SK-N-SH treated with all-trans-retinoic acid at 6 μM for 48 hours (cell line): ENCODE data around the gene KNDC1.

Experiments
- ATAC-seq: fragments of 200-7000 bp; cut with Tn5 transposase; 3 replicates; pipeline ENCODE4 v1.9.1; 2020; ENCODE audit warnings: mild to moderate bottlenecking, moderate library complexity
- ARNTL ChIP-seq: fragments of 450-650 bp; formaldehyde crosslinking; IDR thresholded peaks from 2 replicates; pipeline ENCODE4 v1.5.0; 2020; ENCODE audit warnings: low read depth, mild to moderate bottlenecking, moderate library complexity, borderline replicate concordance
- BACH2 ChIP-seq: fragments of 250-450 bp; sonication (Bioruptor Pico); IDR thresholded peaks from 2 replicates; pipeline ENCODE4 v1.9.0; 2021; ENCODE audit warnings: mild to moderate bottlenecking, borderline replicate concordance
- ESRRG ChIP-seq: fragments of 250-450 bp; sonication (Bioruptor Pico); IDR thresholded peaks from 2 replicates; pipeline ENCODE4 v1.6.1; 2021; ENCODE audit warnings: mild to moderate bottlenecking
- ISL1 ChIP-seq: fragments of 250-450 bp; sonication (Bioruptor Pico); IDR thresholded peaks from 2 replicates; pipeline ENCODE4 v2.1.2; 2022; ENCODE audit warnings: mild to moderate bottlenecking, moderate library complexity
- OSR1 ChIP-seq: fragments of 250-450 bp; sonication (Bioruptor Pico); IDR thresholded peaks from 2 replicates; pipeline ENCODE4 v1.8.0; 2022; ENCODE audit warnings: moderate library complexity, mild to moderate bottlenecking, inconsistent platforms
- PPARA ChIP-seq: fragments of 250-450 bp; sonication (Bioruptor Pico); IDR thresholded peaks from 2 replicates; pipeline ENCODE4 v1.5.0; 2020; ENCODE audit warnings: mild to moderate bottlenecking, borderline replicate concordance
- RARB ChIP-seq: fragments of 250-450 bp; sonication (Bioruptor Pico); IDR thresholded peaks from 2 replicates; pipeline ENCODE4 v1.8.0; 2021; ENCODE audit warnings: mild to moderate bottlenecking, moderate library complexity
- SNAI2 ChIP-seq: fragments of 250-450 bp; sonication (Bioruptor Pico); IDR thresholded peaks from 2 replicates; pipeline ENCODE4 v1.5.0; 2020; ENCODE audit warnings: mild to moderate bottlenecking, moderate library complexity
- TCF4 ChIP-seq: fragments of 250-450 bp; sonication (Bioruptor Pico); IDR thresholded peaks from 2 replicates; pipeline ENCODE4 v1.8.0; 2021; ENCODE audit warnings: mild to moderate bottlenecking, moderate library complexity, borderline replicate concordance
- TOX ChIP-seq: fragments of 250-450 bp; sonication (Bioruptor Pico); IDR thresholded peaks from 2 replicates; pipeline ENCODE4 v1.8.0; 2021; ENCODE audit warnings: mild to moderate bottlenecking, moderate library complexity, borderline replicate concordance
- ZC3H10 ChIP-seq: fragments of 250-450 bp; sonication (Bioruptor Pico); IDR thresholded peaks from 2 replicates; pipeline ENCODE4 v1.5.1; 2021; ENCODE audit warnings: mild to moderate bottlenecking, moderate library complexity
- ZFP3 ChIP-seq: fragments of 250-450 bp; sonication (Bioruptor Pico); IDR thresholded peaks from 2 replicates; pipeline ENCODE4 v1.5.0; 2020; ENCODE audit warnings: mild to moderate bottlenecking, moderate library complexity
- ZFP30 ChIP-seq: fragments of 450-650 bp; formaldehyde crosslinking; IDR thresholded peaks from 2 replicates; pipeline ENCODE4 v1.5.0; 2022; ENCODE audit warnings: mild to moderate bottlenecking, moderate library complexity
- ZNF70 ChIP-seq: fragments of 450-650 bp; formaldehyde crosslinking; IDR thresholded peaks from 2 replicates; pipeline ENCODE4 v1.5.0; 2020; ENCODE audit warnings: mild to moderate bottlenecking, moderate library complexity
- TF ChIP-seq, protein P1 (sequence below): fragments of 250-450 bp; sonication (Bioruptor Pico); IDR thresholded peaks from 2 replicates; pipeline ENCODE4 v1.5.0; 2020; ENCODE audit warnings: mild to moderate bottlenecking, moderate library complexity
- TF ChIP-seq, protein P2 (sequence below): fragments of 250-450 bp; sonication (Bioruptor Pico); IDR thresholded peaks from 2 replicates; pipeline ENCODE4 v1.5.1; 2020; ENCODE audit warnings: low read depth, mild to moderate bottlenecking, moderate library complexity
- TF ChIP-seq, protein P3 (sequence below): fragments of 250-450 bp; sonication (Bioruptor Pico); IDR thresholded peaks from 2 replicates; pipeline ENCODE4 v1.8.0; 2020; ENCODE audit warnings: mild to moderate bottlenecking, moderate library complexity, borderline replicate concordance
- TF ChIP-seq, protein P4 (sequence below): fragments of 250-450 bp; sonication (Bioruptor Pico); IDR thresholded peaks from 2 replicates; pipeline ENCODE4 v1.8.0; 2021; ENCODE audit warnings: low read depth, mild to moderate bottlenecking, moderate library complexity, borderline replicate concordance

The KNDC1 gene

DNA sequence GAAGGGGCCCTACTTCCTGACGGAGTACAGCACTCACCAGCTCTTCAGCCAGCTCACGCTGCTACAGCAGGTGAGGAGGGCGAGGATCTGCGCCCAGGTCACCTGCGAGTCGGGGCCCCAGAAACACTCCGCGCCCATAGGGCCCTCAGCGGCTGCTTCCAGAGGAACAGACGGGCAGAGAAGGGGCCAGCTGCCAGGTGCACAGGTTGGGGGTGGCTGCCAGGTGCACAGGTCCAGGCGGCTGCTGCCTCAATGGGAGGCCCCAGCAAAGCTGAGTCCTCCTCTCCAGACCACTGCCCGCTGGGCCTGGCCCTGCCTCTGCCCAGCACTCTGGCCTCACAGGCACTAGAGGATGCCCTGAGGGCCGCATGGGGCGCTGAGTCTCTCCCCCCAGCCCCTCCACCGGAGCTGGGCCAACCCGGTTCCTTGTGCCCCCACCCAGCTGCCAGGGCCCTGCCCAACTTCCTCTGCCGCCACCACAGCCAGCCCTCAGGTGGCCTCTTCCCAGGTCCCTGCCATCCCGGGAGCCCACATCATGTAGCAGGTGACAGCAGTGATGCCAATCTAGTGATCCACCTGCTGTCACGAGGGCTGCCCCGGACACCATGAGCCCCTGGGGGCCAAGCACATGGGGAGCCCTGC is 53.0 kb downstream of the KNDC1 start:
- no peak for ATAC-seq
- TF ChIP-seq, protein P1, sequence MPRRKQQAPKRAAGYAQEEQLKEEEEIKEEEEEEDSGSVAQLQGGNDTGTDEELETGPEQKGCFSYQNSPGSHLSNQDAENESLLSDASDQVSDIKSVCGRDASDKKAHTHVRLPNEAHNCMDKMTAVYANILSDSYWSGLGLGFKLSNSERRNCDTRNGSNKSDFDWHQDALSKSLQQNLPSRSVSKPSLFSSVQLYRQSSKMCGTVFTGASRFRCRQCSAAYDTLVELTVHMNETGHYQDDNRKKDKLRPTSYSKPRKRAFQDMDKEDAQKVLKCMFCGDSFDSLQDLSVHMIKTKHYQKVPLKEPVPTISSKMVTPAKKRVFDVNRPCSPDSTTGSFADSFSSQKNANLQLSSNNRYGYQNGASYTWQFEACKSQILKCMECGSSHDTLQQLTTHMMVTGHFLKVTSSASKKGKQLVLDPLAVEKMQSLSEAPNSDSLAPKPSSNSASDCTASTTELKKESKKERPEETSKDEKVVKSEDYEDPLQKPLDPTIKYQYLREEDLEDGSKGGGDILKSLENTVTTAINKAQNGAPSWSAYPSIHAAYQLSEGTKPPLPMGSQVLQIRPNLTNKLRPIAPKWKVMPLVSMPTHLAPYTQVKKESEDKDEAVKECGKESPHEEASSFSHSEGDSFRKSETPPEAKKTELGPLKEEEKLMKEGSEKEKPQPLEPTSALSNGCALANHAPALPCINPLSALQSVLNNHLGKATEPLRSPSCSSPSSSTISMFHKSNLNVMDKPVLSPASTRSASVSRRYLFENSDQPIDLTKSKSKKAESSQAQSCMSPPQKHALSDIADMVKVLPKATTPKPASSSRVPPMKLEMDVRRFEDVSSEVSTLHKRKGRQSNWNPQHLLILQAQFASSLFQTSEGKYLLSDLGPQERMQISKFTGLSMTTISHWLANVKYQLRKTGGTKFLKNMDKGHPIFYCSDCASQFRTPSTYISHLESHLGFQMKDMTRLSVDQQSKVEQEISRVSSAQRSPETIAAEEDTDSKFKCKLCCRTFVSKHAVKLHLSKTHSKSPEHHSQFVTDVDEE (CRISPR knock-in tag) = no peak
- TF ChIP-seq BACH2 (CRISPR knock-in tag) (no peak), ESRRG (CRISPR knock-in tag) (no peak), ZFP30 (CRISPR knock-in tag) (no peak), RARB (CRISPR knock-in tag) (no peak), ZFP3 (CRISPR knock-in tag) (no peak), ARNTL (CRISPR knock-in tag) (no peak), ZC3H10 (CRISPR knock-in tag) (no peak), OSR1 (CRISPR knock-in tag) (no peak), TOX (no peak), ISL1 (no peak), TCF4 (CRISPR knock-in tag) (no peak), PPARA (no peak)
- TF ChIP-seq, protein P2, sequence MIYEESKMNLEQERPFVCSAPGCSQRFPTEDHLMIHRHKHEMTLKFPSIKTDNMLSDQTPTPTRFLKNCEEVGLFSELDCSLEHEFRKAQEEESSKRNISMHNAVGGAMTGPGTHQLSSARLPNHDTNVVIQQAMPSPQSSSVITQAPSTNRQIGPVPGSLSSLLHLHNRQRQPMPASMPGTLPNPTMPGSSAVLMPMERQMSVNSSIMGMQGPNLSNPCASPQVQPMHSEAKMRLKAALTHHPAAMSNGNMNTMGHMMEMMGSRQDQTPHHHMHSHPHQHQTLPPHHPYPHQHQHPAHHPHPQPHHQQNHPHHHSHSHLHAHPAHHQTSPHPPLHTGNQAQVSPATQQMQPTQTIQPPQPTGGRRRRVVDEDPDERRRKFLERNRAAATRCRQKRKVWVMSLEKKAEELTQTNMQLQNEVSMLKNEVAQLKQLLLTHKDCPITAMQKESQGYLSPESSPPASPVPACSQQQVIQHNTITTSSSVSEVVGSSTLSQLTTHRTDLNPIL (CRISPR knock-in tag) = no peak
- TF ChIP-seq, protein P3, sequence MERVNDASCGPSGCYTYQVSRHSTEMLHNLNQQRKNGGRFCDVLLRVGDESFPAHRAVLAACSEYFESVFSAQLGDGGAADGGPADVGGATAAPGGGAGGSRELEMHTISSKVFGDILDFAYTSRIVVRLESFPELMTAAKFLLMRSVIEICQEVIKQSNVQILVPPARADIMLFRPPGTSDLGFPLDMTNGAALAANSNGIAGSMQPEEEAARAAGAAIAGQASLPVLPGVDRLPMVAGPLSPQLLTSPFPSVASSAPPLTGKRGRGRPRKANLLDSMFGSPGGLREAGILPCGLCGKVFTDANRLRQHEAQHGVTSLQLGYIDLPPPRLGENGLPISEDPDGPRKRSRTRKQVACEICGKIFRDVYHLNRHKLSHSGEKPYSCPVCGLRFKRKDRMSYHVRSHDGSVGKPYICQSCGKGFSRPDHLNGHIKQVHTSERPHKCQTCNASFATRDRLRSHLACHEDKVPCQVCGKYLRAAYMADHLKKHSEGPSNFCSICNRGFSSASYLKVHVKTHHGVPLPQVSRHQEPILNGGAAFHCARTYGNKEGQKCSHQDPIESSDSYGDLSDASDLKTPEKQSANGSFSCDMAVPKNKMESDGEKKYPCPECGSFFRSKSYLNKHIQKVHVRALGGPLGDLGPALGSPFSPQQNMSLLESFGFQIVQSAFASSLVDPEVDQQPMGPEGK (CRISPR knock-in tag) = no peak
- TF ChIP-seq, protein P4, sequence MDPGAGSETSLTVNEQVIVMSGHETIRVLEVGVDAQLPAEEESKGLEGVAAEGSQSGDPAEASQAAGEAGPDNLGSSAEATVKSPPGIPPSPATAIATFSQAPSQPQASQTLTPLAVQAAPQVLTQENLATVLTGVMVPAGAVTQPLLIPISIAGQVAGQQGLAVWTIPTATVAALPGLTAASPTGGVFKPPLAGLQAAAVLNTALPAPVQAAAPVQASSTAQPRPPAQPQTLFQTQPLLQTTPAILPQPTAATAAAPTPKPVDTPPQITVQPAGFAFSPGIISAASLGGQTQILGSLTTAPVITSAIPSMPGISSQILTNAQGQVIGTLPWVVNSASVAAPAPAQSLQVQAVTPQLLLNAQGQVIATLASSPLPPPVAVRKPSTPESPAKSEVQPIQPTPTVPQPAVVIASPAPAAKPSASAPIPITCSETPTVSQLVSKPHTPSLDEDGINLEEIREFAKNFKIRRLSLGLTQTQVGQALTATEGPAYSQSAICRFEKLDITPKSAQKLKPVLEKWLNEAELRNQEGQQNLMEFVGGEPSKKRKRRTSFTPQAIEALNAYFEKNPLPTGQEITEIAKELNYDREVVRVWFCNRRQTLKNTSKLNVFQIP (CRISPR knock-in tag) = no peak

DNA sequence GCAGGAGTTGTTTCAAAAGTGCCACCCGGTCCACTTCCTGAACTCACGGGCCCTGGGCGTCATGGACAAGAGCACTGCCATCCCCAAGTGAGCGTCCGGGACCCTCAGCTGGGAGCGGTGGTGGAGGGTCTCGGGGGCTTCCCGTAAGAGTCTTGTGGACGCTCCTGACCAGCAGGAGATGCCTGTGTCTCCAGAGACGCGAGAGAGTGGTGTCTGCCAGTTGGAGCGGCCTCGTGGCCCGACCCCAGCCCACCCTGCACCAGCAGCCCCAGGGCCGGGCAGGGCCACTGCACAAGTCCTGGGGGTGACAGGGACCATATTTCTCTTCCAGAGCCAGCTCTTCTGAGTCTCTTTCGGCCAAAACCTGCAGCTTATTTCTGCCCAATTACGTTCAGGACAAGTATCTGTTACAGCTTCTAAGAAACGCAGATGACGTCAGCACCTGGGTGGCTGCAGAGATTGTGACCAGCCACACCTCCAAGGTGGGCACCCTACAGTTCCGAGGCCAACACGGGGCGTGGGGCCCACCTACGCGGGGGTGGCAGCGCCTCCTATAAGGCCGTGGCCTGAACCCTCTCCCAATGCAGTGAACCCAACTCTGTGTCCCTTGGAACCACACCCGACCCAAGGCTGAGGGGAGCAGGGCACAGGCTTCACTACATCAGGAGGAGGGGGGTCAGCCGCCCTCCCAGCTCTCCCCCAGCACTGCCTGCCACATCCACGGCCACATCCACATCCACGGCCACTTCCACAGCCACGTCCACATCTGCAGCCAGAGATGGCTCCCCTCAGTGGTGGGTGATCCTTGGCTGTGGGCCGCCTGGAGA is 53.8 kb downstream of the KNDC1 start:
- ATAC-seq = no peak
- TF ChIP-seq TCF4 (CRISPR knock-in tag) = no peak

DNA sequence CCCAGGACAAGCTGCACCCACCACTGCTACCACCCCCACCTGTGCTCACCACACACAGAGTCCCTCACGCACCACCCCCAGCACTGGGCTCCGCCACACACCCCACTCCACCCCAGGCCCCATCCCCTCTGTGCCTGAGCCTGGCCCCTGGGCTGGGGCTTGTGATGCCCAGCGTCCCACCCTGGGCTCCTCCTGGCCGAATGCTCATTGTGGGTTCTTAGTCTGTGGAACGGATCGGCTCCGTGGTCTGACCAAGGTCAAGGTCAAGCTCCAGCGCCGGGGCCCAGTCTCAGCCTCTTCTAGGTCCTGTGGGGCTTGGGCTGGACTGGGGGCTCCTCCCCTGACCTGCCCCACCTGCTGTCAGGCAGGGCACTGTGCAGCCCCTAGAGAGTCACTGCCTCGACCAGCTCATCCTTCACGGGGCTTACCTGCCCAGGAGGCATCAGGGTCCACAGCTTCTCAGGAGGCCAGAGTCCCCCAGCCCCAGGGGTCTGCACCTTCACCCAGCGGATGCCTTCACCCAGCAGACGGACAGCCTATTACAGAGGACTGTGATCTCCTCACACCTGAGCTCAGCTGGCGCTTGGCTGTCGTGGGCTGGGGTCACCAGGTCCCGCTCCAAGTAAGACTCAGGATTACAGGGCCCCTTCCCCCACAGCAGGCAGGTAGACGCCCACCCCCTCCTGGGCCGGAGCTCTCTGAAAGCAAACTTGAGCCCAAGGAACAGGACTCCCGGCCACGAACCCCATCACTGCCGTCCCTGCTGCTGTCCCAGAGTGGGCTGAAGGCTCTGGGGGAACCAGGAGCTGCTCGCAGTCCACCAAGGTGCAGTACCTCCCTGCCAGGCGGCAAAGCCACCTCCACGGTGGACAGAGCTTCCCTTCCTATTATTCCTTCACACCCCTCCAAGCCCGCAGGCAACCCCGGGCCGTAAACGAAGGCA is 54.7 kb downstream of the KNDC1 start:
- TF ChIP-seq ZFP30 (CRISPR knock-in tag) (no peak), ZNF70 (CRISPR knock-in tag) (no peak), OSR1 (CRISPR knock-in tag) (no peak), SNAI2 (CRISPR knock-in tag) (no peak)
- TF ChIP-seq, protein P1 (CRISPR knock-in tag) = no peak
- ATAC-seq = no peak
